ENCODE results near the gene MAD2L2.

MAD2L2 gene

DNA sequence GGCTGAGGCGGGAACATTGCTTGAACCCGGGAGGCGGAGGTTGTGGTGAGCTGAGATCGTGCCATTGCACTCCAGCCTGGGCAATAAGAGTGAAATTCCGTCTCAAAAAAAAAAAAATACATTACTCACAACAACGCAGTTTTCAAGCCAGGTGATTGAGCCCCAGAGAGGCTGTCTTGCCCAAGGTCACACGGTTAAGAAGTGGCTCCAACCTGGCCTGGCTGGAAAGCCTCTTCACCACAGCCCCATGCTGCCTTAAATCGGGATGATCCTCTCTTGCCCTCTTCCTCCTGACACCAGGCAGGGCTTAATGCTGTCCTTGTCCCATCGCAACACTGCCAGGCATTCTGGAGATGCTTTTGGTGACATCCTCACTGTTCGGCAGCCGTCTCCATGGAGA is 32.1 kb upstream of the MAD2L2 start:
- TF ChIP-seq, protein P1, sequence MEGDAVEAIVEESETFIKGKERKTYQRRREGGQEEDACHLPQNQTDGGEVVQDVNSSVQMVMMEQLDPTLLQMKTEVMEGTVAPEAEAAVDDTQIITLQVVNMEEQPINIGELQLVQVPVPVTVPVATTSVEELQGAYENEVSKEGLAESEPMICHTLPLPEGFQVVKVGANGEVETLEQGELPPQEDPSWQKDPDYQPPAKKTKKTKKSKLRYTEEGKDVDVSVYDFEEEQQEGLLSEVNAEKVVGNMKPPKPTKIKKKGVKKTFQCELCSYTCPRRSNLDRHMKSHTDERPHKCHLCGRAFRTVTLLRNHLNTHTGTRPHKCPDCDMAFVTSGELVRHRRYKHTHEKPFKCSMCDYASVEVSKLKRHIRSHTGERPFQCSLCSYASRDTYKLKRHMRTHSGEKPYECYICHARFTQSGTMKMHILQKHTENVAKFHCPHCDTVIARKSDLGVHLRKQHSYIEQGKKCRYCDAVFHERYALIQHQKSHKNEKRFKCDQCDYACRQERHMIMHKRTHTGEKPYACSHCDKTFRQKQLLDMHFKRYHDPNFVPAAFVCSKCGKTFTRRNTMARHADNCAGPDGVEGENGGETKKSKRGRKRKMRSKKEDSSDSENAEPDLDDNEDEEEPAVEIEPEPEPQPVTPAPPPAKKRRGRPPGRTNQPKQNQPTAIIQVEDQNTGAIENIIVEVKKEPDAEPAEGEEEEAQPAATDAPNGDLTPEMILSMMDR (IDR thresholded peaks at IDR 0.05; ENCODE audit: extremely low read depth, missing control alignments): no peak

GRCh38 chr1:11712285-11712684 is 31.3 kb upstream of the MAD2L2 start:
- TF ChIP-seq, protein P1 (IDR thresholded peaks at IDR 0.05; ENCODE audit: extremely low read depth, missing control alignments): no peak
- DNase-seq (ENCODE audit: low spot score): no peak

More for the DNA sequence above, 32.1 kb upstream of the MAD2L2 start:
- DNase-seq (ENCODE audit: low spot score): no peak

DNA sequence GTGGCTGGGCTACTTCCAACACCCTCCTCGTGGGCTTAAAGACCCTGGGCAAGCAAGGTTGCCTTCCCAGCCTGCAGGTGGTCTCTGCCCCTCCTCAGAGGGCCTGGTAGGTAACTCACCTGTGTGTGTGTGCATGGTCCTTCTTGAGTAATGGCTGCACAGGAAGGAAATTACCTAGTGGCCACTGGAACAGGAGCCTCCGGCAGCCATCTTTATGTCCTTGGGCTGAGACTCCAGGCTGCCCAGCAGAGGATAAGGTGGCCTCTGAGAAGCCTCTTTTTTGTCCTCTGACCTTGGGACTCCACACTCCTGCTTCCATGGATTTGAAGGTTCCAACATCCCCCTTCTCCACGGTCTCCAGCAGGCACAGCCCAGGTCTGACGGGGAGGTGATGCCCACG is 30.5 kb upstream of the MAD2L2 start:
- no peak for DNase-seq (ENCODE audit: low spot score)
- TF ChIP-seq, protein P1 (IDR thresholded peaks at IDR 0.05; ENCODE audit: extremely low read depth, missing control alignments): no peak

DNA sequence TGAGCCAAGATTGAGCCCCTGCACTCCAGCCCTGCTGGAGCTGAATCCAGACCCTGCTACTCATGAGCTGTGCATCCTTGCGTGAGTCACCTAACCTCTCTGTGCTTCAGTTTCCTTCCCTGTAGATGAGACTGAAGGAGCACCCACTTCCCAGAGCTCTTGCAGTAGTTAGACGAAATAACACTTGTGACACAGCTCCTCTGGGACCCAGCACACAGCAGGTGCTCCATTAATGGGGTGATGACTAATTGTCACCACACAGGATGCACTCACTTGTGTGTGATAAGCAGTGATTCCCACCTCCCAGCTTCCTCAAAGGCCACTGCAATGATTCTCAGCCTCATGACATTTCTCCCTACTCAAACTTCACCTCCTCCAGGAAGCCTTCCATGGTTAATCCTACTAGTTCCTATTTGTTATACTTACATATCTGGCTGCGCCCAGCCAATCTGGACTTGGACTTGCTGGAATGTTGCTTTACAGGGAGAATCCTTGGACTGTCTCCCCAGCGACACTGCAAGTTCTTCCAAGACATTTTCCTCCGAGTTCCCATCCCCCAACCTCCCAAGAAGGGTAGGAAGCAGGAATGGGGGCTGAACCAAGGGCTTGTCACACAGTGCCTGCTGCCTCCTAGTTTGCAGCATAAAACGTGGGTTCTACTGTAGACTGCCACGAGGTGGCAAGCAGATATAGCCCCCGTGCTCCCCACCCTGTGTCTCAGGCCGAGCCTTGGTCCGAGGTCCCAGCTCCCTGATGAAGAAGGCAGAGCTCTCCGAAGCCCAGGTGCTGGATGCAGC is 27.8 kb upstream of the MAD2L2 start:
- TF ChIP-seq, protein P1 (IDR thresholded peaks at IDR 0.05; ENCODE audit: extremely low read depth, missing control alignments): no peak

DNA sequence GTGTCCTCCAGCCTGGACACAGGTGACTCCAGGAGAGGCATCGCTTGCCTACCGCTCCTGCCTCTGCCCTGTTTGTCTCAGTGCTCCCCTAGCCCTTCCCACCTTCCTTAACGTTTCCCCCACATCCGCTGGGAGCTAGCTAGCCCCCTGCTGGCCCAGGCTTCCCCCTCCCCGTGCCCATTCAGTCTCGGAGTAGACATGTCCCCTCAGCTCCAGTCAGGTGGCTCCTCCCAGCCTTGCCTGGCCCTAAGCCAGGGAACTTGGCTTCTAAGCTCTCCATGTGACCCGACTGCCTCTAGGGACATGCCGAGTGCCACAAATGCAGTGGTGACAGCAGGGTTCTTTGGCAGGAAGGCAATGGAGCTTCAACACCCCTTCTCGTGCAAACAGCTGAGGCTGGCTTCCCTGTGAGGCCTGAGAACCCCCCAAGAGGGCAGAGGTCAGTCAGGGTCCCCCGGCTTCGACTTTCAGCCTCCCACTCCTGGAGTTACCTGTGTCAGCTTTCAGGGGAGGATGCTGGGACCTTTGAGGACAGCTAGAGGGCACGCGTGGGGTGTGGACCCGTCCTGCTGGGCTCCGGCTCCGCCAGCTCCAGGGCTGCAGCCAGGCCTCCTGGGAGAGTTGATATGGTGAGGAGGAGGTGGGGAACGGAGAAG is 26.8 kb upstream of the MAD2L2 start:
- TF ChIP-seq, protein P1 (IDR thresholded peaks at IDR 0.05; ENCODE audit: extremely low read depth, missing control alignments): no peak

More for the DNA sequence above, 27.8 kb upstream of the MAD2L2 start:
- DNase-seq (ENCODE audit: low spot score): no peak

GRCh38 chr1:11706292-11706691 is 25.3 kb upstream of the MAD2L2 start:
- no peak for DNase-seq (ENCODE audit: low spot score)
- TF ChIP-seq, protein P1 (IDR thresholded peaks at IDR 0.05; ENCODE audit: extremely low read depth, missing control alignments): no peak

More for the DNA sequence above, 26.8 kb upstream of the MAD2L2 start:
- no peak for DNase-seq (ENCODE audit: low spot score)

DNA sequence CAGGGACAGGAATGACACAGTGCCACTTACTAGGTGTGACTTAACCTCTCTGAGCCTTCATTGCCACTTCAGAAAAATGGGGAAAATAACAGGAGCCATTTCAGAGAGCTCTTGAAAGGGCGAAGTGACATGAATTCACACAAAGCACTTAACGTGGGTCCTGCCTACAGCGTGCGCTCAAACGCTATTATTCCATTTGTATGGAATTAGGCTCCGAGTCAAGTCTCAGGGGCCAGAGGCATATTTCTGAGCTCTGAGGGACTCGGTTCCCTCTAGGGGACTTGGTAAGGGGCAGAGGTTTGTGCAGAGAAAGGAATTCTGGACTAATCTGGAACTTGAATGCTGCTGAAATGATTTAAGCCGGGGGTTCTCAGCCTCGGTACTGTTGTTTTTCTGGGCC is 24.6 kb upstream of the MAD2L2 start:
- DNase-seq (ENCODE audit: low spot score): no peak

More for the DNA sequence above, 24.6 kb upstream of the MAD2L2 start:
- TF ChIP-seq, protein P1 (IDR thresholded peaks at IDR 0.05; ENCODE audit: extremely low read depth, missing control alignments): no peak
